Tibial nerve (tissue), 3 donors: ENCODE results near the gene JADE2.

Experiments used
- POLR2A ChIP-seq, 2 donors: fragments of 450-650 bp; IDR thresholded peaks; one replicate each; pipeline ENCODE4 v1.6.1; 2017; ENCODE audit warnings: antibody characterized with exemption in 2 of 2, mild to moderate bottlenecking in 2 of 2, moderate library complexity in 2 of 2
- TF ChIP-seq, protein P1 (sequence below), 5 experiments: fragments of 200-600 bp in 3 of 5; fragments of 450-650 bp in 2 of 5; sonication (generic) in 3 of 5; IDR thresholded peaks; one replicate each; pipeline ENCODE4 v1.5.1; 2016 to 2019; ENCODE audit warnings: antibody characterized with exemption in 5 of 5, mild to moderate bottlenecking in 3 of 5, moderate library complexity in 2 of 5

DNA sequence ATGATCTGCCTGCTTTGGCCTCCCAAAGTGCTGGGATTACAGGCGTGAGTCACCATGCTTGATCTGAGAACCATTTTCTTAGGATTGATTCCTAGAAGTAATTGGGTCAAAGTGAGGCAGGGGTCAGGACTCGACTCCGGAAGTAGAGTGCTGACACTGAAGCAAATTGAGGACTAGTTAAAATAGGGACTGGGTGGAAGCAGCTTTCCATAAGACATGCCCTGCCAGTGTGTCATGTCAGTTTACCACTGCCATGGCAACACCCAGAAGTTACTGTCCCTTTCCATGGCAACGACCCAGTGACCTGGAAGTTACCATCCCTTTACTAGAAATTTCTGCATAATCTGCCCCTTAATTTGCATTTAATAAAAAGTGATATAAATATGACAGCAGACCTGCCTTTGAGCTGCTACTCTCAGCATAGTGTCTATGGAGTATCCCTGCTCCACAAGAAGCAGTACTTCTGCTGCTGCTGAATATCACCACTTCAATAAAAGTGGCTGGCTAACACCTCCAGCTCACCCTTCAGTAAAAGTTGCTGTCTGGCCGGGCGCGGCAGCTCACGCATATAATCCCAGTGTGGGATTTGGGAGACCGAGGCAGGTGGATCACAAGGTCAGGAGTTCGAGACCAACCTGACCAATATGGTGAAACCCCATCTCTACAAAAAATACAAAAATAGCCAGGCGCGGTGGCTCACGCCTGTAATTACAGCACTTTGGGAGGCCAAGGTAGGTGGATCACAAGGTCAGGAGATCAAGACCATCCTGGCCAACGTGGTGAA is 47.8 kb upstream of the JADE2 start:
- TF ChIP-seq POLR2A (IDR thresholded peaks at IDR 0.05): no peak
- TF ChIP-seq, protein P1, sequence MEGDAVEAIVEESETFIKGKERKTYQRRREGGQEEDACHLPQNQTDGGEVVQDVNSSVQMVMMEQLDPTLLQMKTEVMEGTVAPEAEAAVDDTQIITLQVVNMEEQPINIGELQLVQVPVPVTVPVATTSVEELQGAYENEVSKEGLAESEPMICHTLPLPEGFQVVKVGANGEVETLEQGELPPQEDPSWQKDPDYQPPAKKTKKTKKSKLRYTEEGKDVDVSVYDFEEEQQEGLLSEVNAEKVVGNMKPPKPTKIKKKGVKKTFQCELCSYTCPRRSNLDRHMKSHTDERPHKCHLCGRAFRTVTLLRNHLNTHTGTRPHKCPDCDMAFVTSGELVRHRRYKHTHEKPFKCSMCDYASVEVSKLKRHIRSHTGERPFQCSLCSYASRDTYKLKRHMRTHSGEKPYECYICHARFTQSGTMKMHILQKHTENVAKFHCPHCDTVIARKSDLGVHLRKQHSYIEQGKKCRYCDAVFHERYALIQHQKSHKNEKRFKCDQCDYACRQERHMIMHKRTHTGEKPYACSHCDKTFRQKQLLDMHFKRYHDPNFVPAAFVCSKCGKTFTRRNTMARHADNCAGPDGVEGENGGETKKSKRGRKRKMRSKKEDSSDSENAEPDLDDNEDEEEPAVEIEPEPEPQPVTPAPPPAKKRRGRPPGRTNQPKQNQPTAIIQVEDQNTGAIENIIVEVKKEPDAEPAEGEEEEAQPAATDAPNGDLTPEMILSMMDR (IDR thresholded peaks at IDR 0.05): no peak
